GM12872 (cell line): Measurements from ENCODE around the gene ADAM12.

Source experiments
- TF ChIP-seq, protein P1 (sequence below): IDR thresholded peaks from 3 replicates; pipeline ENCODE4 v1.5.1; 2011; ENCODE audit warnings: low read depth, mild to moderate bottlenecking, low read length, moderate library complexity; ENCODE audit not compliant: insufficient read depth

Gene ADAM12

DNA sequence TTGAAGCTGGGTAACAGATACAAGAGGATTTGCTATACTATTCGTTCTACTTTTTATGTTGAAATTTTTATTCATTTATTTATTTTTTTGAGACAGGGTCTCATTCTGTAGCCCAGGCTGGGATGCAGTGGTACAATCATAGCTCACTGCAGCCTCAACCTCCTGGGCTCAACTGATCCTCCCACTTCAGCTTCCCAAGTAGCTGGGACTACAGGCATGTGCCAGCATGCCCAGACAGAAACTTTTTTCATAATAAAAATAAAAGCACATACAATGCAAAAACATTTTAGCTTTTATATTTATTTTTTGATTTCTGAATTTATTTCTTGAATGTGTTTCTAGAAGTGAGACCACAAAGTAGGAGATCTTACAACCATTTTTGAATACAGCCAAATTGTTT is 420.7 kb downstream of the ADAM12 start:
- TF ChIP-seq, protein P1, sequence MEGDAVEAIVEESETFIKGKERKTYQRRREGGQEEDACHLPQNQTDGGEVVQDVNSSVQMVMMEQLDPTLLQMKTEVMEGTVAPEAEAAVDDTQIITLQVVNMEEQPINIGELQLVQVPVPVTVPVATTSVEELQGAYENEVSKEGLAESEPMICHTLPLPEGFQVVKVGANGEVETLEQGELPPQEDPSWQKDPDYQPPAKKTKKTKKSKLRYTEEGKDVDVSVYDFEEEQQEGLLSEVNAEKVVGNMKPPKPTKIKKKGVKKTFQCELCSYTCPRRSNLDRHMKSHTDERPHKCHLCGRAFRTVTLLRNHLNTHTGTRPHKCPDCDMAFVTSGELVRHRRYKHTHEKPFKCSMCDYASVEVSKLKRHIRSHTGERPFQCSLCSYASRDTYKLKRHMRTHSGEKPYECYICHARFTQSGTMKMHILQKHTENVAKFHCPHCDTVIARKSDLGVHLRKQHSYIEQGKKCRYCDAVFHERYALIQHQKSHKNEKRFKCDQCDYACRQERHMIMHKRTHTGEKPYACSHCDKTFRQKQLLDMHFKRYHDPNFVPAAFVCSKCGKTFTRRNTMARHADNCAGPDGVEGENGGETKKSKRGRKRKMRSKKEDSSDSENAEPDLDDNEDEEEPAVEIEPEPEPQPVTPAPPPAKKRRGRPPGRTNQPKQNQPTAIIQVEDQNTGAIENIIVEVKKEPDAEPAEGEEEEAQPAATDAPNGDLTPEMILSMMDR, result no peak

- TF ChIP-seq, protein P1, result no peak
Observed at GRCh38 chr10:125964558-125964957, 423.7 kb downstream of the ADAM12 start.
